HG03095 (cell line): ENCODE results near the gene RIPPLY1.
"Not testable (repeated sequence)": the region's sequence is repeated elsewhere in the genome, so short reads cannot be mapped to it uniquely, and the experiment has no call there.

ENCODE experiments used
- ATAC-seq: cut with Tn5 transposase; IDR thresholded peaks from one replicate; pipeline ENCODE4 v1.9.1; 2021; ENCODE audit warnings: moderate library complexity; ENCODE audit not compliant: unreplicated experiment

RIPPLY1 gene

GRCh38 chrX:106917830-106918500, 14.8 kb upstream of the RIPPLY1 start:
- no peak for ATAC-seq

- no peak for ATAC-seq
These were observed 9.7 kb upstream of the RIPPLY1 start for GRCh38 chrX:106912864-106913263.

GRCh38 chrX:106906361-106906760, 3.2 kb upstream of the RIPPLY1 start:
- ATAC-seq: no peak

- no peak for ATAC-seq
These were observed 2.0 kb upstream of the RIPPLY1 start for GRCh38 chrX:106905064-106905708.

GRCh38 chrX:106903856-106904528, 851 bp upstream of the RIPPLY1 start:
- no peak for ATAC-seq

GRCh38 chrX:106902684-106903083, 457 bp downstream of the RIPPLY1 start:
- ATAC-seq: no peak

- no peak for ATAC-seq
These were observed 1.3 kb downstream of the RIPPLY1 start for GRCh38 chrX:106901781-106902219.

- ATAC-seq: no peak
These were observed 1.8 kb downstream of the RIPPLY1 start for GRCh38 chrX:106901341-106901740.

GRCh38 chrX:106899841-106900240, 3.3 kb downstream of the RIPPLY1 start:
- ATAC-seq: no peak

- ATAC-seq: no peak
These were observed 3.9 kb downstream of the RIPPLY1 start for GRCh38 chrX:106899276-106899675.

- peak; percentile 64 for ATAC-seq
These were observed 4.7 kb downstream of the RIPPLY1 start for GRCh38 chrX:106898462-106898861.

GRCh38 chrX:106897259-106897658, 5.9 kb downstream of the RIPPLY1 start:
- ATAC-seq: no peak

GRCh38 chrX:106894978-106895452, 8.1 kb downstream of the RIPPLY1 start:
- no peak for ATAC-seq

GRCh38 chrX:106894392-106894909, 8.7 kb downstream of the RIPPLY1 start:
- ATAC-seq: peak; percentile 79

GRCh38 chrX:106891762-106892460, 11.2 kb downstream of the RIPPLY1 start:
- no peak for ATAC-seq

- ATAC-seq: no peak
These were observed 13.7 kb downstream of the RIPPLY1 start for GRCh38 chrX:106889468-106889867.

GRCh38 chrX:106875151-106875550, 28.0 kb downstream of the RIPPLY1 start:
- no peak for ATAC-seq

- ATAC-seq: no peak
These were observed 29.1 kb downstream of the RIPPLY1 start for GRCh38 chrX:106874075-106874474.

GRCh38 chrX:106872796-106873195, 30.3 kb downstream of the RIPPLY1 start:
- ATAC-seq: not testable (repeated sequence)

GRCh38 chrX:106863697-106864096, 39.4 kb downstream of the RIPPLY1 start:
- ATAC-seq: no peak
